HepG2 (cell line): ENCODE measurements around the gene ATP10A. TPM values are rescaled to one million over a fixed set of nuclear protein-coding genes. Genes with fewer than 3 reads are reported as not detected.

Experiments
- ATAC-seq: fragments of 200-7000 bp; cut with Tn5 transposase; 3 replicates; pipeline ENCODE4 v1.9.1; 2020; ENCODE audit warnings: mild to moderate bottlenecking, moderate library complexity
- BruUV-seq: library from RNA; stranded (reverse); fragments of 400-500 nt; replicated peaks from 2 replicates; lab custom pipeline; 2021; lab: Mats Ljungman, UMichigan
- CTCF ChIA-PET: fragments of 300-600 bp; formaldehyde crosslinking; extraction: SDS; loops from one replicate; lab custom pipeline; 2021; ENCODE audit warnings: low total read pairs, inconsistent platforms, low intra/inter-chr PET ratio; lab: Yijun Ruan, JAX
- POLR2A ChIA-PET: fragments of 350-600 bp; sonication (Branson Sonifier 250); formaldehyde crosslinking; loops from one replicate; lab custom pipeline; 2020; ENCODE audit warnings: antibody characterized with exemption, inconsistent platforms; lab: Yijun Ruan, JAX
- DNase-seq: peaks from one replicate; pipeline ENCODE4 v3.0.0-alpha.2; 2015; ENCODE audit warnings: low spot score
- FAIRE-seq: peaks from 3 replicates; lab custom pipeline; 2011; peaks lifted over from hg19 to GRCh38; lab: Jason Lieb, UNC
- H2AFZ ChIP-seq: one replicate; pipeline ENCODE4 v1.6.1; 2011; ENCODE audit warnings: low read length, inconsistent platforms
- H3K27ac ChIP-seq: fragments of 300-600 bp; 3 replicates; pipeline ENCODE4 v1.8.0; 2011; ENCODE audit warnings: mixed run types, mild to moderate bottlenecking, mixed read lengths, low read length, inconsistent platforms; ENCODE audit not compliant: insufficient read depth; ENCODE audit errors: extremely low read length
- H3K27me3 ChIP-seq, 2 experiments: fragments of 200-600 bp in 1 of 2; 2 replicates in 1 of 2; 3 replicates in 1 of 2; pipeline versions ENCODE4 v1.6.0 to v1.8.0; 2011; ENCODE audit warnings: low read length in 2 of 2, mild to moderate bottlenecking in 2 of 2, moderate library complexity in 2 of 2, inconsistent platforms in 1 of 2; ENCODE audit not compliant: insufficient read depth in 2 of 2, control insufficient read depth in 1 of 2
- H3K36me3 ChIP-seq, 2 experiments: fragments of 200-600 bp in 1 of 2; replicated peaks in 1 of 2; 2 replicates in 1 of 2; 3 replicates in 1 of 2; pipeline versions ENCODE4 v1.5.1 to v1.8.0; 2011; ENCODE audit warnings: low read length in 2 of 2, inconsistent platforms in 1 of 2; ENCODE audit not compliant: insufficient read depth in 2 of 2, control insufficient read depth in 1 of 2
- H3K4me1 ChIP-seq: 2 replicates; pipeline ENCODE4 v1.5.1; 2012; ENCODE audit warnings: low read length, inconsistent platforms; ENCODE audit not compliant: insufficient read depth
- H3K4me2 ChIP-seq: 2 replicates; pipeline ENCODE4 v1.6.0; 2011; ENCODE audit warnings: low read depth, low read length, inconsistent platforms
- H3K4me3 ChIP-seq, 3 experiments: fragments of 200-600 bp in 1 of 3; sonication (generic), shearing (Covaris generic) in 1 of 3; replicated peaks in 1 of 3; 2 replicates each; pipeline ENCODE4 v1.5.1; 2011 to 2016; ENCODE audit warnings: low read length in 3 of 3, inconsistent platforms in 2 of 3, low read depth in 2 of 3, mild to moderate bottlenecking in 2 of 3, control low read depth in 1 of 3, mixed read lengths in 1 of 3; ENCODE audit not compliant: insufficient read depth in 1 of 3
- H3K79me2 ChIP-seq: one replicate; pipeline ENCODE4 v1.6.1; 2011; ENCODE audit warnings: low read length, inconsistent platforms; ENCODE audit not compliant: insufficient read depth
- H3K9ac ChIP-seq: 2 replicates; pipeline ENCODE4 v1.6.0; 2011; ENCODE audit warnings: mild to moderate bottlenecking, low read depth, low read length, inconsistent platforms; ENCODE audit not compliant: insufficient read depth
- H3K9me3 ChIP-seq: 2 replicates; pipeline ENCODE4 v1.5.1; 2012; ENCODE audit warnings: mild to moderate bottlenecking, low read length
- H4K20me1 ChIP-seq: 2 replicates; pipeline ENCODE4 v1.6.0; 2011; ENCODE audit warnings: inconsistent platforms, mild to moderate bottlenecking, low read length, moderate library complexity; ENCODE audit not compliant: insufficient read depth
- PLRG1 ChIP-seq: fragments of 450-650 bp; conservative IDR thresholded peaks from 2 replicates; pipeline ENCODE4 v1.6.1; 2016
- TCF7 ChIP-seq: sonication (generic); IDR thresholded peaks from 2 replicates; pipeline ENCODE4 v1.6.1; 2016; ENCODE audit warnings: antibody characterized with exemption, low read depth
- WGBS: methylation state at CpG from one replicate; pipeline ENCODE4 v1.1.6; 2017; ENCODE audit warnings: low lambda C conversion rate; 5-methylcytosine and 5-hydroxymethylcytosine counted together
- in situ Hi-C: cut with HindIII; loops from 2 replicates; pipeline ENCODE4 v1.10.0; 2017; ENCODE audit warnings: low pct_unique_long_range_greater_than_20kb; ENCODE audit not compliant: extremely low pct_ligation_motif_present
- intact Hi-C: fragments of 100-400 bp; cut with micrococcal nuclease; formaldehyde crosslinking; loops from one replicate; pipeline ENCODE4 v1.10.0; 2022; ENCODE audit not compliant: unreplicated experiment
- polyA plus RNA-seq, 8 experiments: library from polyadenylated mRNA; depleted of rRNA in 3 of 8; stranded (reverse) in 7 of 8; unstranded in 1 of 8; fragments of >200 nt; fragmentation: Illumina TruSeq in 4 of 8; extraction: Trizol in 4 of 8; gene quantifications; 2 replicates each; pipeline versions ENCODE4 v1.2.1 to v1.2.3, GENCODE V29; 2011 to 2016; ENCODE audit warnings: low read depth in 4 of 8, missing spikeins in 1 of 8, mixed read lengths in 1 of 8; ENCODE audit not compliant: insufficient read depth in 1 of 8
- total RNA-seq, 5 experiments: library from RNA; depleted of rRNA; stranded (reverse); fragments of >200 nt; fragmentation: Illumina TruSeq; extraction: Trizol; gene quantifications; 2 replicates each; pipeline ENCODE4 v1.2.3, GENCODE V29; 2016; ENCODE audit warnings: low read depth in 1 of 5
- TF ChIP-seq, protein P1 (sequence below): IDR thresholded peaks from 2 replicates; pipeline ENCODE4 v1.6.1; 2016; ENCODE audit warnings: low read depth, control low read depth
- TF ChIP-seq, protein P2 (sequence below): fragments of 450-650 bp; IDR thresholded peaks from 2 replicates; pipeline ENCODE4 v1.6.1; 2016

ATP10A gene
- total and polyA plus RNA-seq, 2 of the 13 experiments (the other 11 are each of a cell fraction or from before 2014, with no cell fraction given): 0.58 to 4.2 TPM

DNA sequence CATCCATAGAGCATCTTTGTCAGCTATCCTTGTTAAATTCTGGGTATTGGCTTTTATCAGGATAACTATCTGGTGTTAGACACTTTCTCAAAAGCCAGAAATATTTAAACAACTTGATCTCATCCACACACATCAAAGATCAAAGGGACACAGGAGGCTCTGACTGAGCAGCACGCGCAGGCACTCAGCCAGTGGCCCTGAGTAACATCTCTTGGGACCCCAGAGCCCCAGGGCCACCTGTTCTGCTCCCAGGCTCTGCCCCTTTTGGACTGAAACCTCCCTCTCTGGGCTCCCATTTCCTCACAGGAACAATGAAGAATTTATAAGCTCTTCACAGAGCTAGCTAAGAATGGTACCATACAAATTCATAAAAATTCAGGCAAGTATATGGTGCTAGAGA is 16.1 kb downstream of the ATP10A start:
- ChIA-PET POLR2A (no interaction called here), CTCF (no interaction called here)
- no peak for DNase-seq
- FAIRE-seq: no peak
- Histone ChIP-seq H3K9ac (no peak overlapping the region), H3K79me2 (no peaks in the 10 kb centered on the region), H3K27me3 (no peaks in the 10 kb centered on the region; a peak in 1 of 5 replicates), H3K4me1 (peaks cover 51% of the 10 kb centered on the region), H3K4me3 (no peak overlapping the region), H3K36me3 (no peaks in the 10 kb centered on the region), H3K9me3 (no peaks in the 10 kb centered on the region), H2AFZ (no peak overlapping the region), H3K4me2 (no peak overlapping the region), H3K27ac (no peak overlapping the region), H4K20me1 (no peaks in the 10 kb centered on the region)
- BruUV-seq: no TSS peak
- intact Hi-C loops: no loop called here
- TF ChIP-seq, protein P1, sequence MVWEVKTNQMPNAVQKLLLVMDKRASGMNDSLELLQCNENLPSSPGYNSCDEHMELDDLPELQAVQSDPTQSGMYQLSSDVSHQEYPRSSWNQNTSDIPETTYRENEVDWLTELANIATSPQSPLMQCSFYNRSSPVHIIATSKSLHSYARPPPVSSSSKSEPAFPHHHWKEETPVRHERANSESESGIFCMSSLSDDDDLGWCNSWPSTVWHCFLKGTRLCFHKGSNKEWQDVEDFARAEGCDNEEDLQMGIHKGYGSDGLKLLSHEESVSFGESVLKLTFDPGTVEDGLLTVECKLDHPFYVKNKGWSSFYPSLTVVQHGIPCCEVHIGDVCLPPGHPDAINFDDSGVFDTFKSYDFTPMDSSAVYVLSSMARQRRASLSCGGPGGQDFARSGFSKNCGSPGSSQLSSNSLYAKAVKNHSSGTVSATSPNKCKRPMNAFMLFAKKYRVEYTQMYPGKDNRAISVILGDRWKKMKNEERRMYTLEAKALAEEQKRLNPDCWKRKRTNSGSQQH (CRISPR knock-in tag): no peak
- TF ChIP-seq TCF7: peak; percentile 36; the same call in 1 of the 2 replicates
- no peak for ATAC-seq
- in situ Hi-C loops: no loop called here
- 0% methylated on average over 2 of the region's 2 CpGs for WGBS

DNA sequence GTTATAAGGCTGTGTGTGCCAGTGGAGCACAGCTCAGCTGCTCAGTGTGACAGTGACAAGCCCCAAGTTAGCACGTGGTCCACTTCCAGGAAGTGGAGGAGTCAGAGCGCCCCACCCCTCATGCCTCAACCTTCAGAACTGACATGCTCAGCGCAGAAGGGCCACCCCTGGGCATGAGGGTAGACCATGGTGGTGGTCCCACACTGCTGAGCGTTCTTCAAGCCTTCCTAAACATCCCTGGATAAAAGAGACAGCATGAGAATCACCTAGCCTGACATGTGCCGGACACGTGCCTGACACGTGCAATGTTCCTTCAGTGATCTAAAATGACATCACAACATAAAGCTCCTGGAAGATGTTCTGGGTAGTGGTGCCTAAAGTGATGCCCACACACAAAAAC is 16.8 kb downstream of the ATP10A start:
- TF ChIP-seq, protein P2, sequence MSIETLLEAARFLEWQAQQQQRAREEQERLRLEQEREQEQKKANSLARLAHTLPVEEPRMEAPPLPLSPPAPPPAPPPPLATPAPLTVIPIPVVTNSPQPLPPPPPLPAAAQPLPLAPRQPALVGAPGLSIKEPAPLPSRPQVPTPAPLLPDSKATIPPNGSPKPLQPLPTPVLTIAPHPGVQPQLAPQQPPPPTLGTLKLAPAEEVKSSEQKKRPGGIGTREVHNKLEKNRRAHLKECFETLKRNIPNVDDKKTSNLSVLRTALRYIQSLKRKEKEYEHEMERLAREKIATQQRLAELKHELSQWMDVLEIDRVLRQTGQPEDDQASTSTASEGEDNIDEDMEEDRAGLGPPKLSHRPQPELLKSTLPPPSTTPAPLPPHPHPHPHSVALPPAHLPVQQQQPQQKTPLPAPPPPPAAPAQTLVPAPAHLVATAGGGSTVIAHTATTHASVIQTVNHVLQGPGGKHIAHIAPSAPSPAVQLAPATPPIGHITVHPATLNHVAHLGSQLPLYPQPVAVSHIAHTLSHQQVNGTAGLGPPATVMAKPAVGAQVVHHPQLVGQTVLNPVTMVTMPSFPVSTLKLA: peak; percentile 90
- no peak for TF ChIP-seq PLRG1
- CTCF ChIA-PET: no interaction called here

More for the DNA sequence above, 16.8 kb downstream of the ATP10A start:
- WGBS: 58% methylated on average over 6 of the region's 7 CpGs
- Histone ChIP-seq H3K27ac (no peak overlapping the region), H3K4me1 (peaks cover 44% of the 10 kb centered on the region), H3K4me2 (no peak overlapping the region), H4K20me1 (no peaks in the 10 kb centered on the region), H3K27me3 (no peaks in the 10 kb centered on the region; a peak in 1 of 5 replicates), H3K79me2 (no peaks in the 10 kb centered on the region), H3K9ac (no peak overlapping the region), H3K36me3 (no peaks in the 10 kb centered on the region), H3K4me3 (no peak overlapping the region), H3K9me3 (no peaks in the 10 kb centered on the region), H2AFZ (no peak overlapping the region)
- FAIRE-seq: no peak
- no TSS peak for BruUV-seq
- in situ Hi-C loops (no loop called here), intact Hi-C loops (no loop called here)
- no peak for DNase-seq
- no peak for ATAC-seq
- POLR2A ChIA-PET: no interaction called here
